GM12801 (cell line): ENCODE measurements around the gene YWHAE.

ENCODE experiments used
- TF ChIP-seq, protein P1 (sequence below): IDR thresholded peaks from one replicate; pipeline ENCODE4 v1.5.1; 2011; ENCODE audit warnings: control low read depth; ENCODE audit not compliant: insufficient read length; ENCODE audit errors: extremely low read depth

The YWHAE gene

DNA sequence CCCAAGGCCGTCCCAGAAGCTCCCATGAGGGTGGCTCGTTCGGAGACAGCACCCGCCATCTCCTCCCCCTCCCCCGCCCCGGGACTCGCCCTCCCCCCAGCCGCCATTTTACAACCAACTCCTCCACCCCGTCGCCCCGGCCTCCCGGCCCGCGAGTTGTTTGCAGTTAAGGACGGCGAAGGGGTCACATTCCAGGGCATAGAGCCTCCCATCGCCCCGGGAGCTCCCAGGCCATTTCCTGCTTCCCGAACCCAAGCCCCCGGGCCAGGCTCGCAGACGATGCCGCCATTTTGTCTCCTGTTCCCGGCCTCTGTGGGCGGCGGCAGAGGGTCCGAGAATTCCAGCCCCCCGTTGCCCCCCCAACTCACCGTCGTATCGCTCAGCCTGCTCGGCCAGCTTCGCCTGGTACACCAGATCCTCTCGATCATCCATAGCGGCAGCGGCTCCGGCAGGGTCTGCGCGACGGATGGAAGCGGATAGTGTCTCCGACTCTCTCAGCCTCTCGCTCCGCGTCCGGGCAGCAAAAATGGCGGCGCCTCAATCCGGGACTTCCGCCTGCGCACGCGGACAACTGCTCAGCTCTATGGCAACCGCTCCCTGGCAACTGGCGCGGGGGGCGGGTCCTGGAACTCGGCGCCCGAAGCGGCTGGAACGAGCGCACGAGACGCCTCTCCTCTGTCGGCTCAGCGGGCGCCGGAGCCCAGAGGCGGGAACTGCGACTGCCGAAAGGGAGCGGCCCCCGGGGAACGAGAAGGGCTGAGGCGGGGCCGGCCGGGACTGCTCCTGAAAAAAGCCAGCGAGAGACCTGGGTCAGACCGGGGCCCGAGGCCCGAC is at the start of gene YWHAE:
TSS of gene YWHAE (minus strand) at position 544 of the 834 bp plus-strand sequence. CDS start at position 432, 112 bp downstream.
- TF ChIP-seq, protein P1, sequence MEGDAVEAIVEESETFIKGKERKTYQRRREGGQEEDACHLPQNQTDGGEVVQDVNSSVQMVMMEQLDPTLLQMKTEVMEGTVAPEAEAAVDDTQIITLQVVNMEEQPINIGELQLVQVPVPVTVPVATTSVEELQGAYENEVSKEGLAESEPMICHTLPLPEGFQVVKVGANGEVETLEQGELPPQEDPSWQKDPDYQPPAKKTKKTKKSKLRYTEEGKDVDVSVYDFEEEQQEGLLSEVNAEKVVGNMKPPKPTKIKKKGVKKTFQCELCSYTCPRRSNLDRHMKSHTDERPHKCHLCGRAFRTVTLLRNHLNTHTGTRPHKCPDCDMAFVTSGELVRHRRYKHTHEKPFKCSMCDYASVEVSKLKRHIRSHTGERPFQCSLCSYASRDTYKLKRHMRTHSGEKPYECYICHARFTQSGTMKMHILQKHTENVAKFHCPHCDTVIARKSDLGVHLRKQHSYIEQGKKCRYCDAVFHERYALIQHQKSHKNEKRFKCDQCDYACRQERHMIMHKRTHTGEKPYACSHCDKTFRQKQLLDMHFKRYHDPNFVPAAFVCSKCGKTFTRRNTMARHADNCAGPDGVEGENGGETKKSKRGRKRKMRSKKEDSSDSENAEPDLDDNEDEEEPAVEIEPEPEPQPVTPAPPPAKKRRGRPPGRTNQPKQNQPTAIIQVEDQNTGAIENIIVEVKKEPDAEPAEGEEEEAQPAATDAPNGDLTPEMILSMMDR, result no peak

DNA sequence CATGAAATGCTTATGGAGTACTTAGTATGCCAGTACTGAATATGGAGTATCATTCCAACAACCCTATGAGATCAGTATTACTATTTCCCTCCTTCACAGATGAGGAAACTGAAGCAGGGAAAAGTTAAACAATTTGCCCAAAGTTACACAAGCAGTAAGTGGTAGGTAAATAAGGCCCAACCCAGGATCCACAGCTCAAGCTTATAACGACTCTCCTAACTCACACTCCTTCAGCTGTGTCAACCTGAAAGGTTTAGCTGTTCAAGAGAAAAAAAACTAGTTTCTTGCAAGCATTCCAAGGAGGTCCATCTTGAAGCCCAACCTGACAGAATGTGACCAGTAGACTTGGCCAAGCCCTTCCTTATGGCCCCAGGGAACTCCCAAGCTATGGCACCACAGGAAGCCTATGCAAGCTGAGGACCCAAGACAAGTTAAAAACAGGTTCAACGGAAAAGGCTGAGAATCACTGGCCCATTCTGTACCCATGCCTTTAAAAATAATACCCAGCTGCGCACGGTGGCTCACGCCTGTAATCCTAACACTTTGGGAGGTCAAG is 49.5 kb upstream of the YWHAE start:
- TF ChIP-seq, protein P1, result no peak

DNA sequence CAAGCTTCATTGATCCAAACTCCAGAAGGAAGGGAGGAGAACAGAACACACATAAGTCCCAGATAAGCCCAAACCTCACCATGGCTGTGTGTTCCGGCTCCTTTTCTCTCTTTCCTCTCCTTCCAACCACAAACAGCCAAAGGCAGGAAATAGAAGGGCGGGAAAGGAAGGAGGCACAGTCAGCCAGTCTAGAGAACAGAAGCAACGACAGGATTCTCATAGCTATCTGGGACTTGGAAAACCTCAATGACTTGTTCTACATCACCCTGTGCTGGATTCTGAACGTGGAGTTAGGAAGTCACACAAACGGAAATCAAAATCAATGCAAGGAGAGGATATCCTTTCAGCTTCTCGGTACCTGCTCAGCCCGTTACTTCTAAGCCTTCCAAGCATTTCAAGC is 47.0 kb upstream of the YWHAE start:
- TF ChIP-seq, protein P1, result no peak

DNA sequence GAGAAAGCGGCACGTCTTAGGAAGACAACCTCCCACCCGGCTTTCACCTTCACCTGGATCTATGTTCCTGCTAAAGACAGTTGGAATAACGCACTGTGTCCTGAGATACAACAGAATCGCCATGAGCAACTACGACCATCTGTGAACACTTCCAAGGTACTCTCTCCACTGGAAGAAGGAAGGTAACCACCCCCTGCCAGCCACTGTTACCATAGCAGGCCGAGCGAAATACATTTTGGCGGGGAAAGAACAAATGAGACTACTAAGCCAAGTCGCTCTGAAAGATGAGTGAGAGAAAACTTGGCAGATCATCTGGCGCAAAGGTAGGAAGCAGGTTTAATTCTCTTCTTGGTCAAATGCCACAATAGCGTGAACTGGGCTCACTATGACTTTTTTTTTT is 46.2 kb upstream of the YWHAE start:
- TF ChIP-seq, protein P1, result no peak

DNA sequence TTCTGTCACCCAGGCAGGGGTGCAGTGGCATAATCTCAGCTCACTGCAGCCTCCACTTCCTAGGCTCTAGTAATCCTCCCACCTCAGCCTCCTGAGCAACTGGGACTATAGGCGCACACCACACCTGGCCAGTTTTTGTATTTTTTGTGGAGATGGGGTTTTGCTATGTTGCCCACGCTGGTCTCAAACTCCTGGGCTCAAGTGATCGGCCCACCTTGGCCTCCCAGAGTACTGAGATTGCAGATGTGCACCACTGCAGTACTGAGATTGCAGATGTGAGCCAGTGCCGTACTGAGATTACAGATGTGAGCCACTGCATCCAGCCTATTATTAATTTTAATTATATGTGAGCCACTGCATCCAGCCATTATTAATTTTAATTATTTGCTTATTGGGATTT is 42.2 kb upstream of the YWHAE start:
- TF ChIP-seq, protein P1, result no peak

DNA sequence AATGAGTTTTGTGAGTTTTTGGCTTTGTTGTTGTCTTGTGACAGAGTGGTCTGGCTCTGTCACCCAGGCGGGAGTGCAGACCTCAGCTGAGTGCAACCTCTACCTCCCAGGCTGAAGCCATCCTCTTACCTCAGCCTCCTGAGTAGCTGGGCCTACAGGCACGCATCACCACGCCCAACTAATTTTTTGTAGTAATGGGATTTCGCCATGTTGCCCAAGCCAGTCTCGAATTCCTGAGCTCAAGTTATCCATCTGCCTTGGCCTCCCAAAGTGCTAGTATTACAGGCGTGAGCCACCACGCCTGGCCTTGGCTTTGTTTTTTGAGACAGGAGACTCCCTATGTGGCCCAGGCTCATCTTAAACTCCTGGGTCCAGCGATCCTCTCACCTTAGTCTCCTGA is 40.9 kb upstream of the YWHAE start:
- TF ChIP-seq, protein P1, result no peak

DNA sequence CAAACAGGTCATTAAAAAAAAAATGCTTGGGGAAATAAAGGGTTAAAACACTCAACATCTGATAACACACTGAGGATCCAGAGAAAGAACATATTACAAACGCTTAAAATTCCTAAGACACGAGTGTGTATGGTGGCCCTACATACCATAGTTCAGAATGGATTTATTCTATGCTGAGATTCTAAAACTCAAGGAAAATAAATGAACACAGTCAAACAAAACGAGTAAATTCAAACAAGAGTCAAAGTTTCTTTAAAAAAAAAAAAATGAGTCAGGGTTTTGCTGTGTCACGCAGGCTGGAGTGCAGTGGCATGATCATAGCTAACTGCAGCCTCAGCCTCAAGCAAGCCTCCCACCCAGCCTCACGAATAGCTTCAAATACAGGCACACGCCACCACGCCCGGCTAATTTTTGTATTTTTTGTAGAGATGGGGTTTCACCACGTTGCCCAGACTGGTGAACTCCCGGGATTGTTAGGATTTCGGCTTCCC is 38.6 kb upstream of the YWHAE start:
- TF ChIP-seq, protein P1, result no peak
